Stimulated activated naive CD4-positive, alpha-beta T cell treated with Interleukin-2 at 50 U/mL for 16 hours (primary cell): ENCODE results near the gene WWP2.

Source experiments
- DNase-seq: peaks from one replicate; lab custom pipeline; 2025; lab: John Stamatoyannopoulos, UW

The WWP2 gene

GRCh38 chr16:69859105-69859989, 97.2 kb downstream of the WWP2 start:
- DNase-seq: no peak

- DNase-seq: no peak
Observed at GRCh38 chr16:69860233-69861231, 98.4 kb downstream of the WWP2 start.

- DNase-seq: no peak
Observed at GRCh38 chr16:69861292-69862030, 99.3 kb downstream of the WWP2 start.

GRCh38 chr16:69863401-69864281, 101.5 kb downstream of the WWP2 start:
- DNase-seq: no peak

GRCh38 chr16:69865701-69866100, 103.6 kb downstream of the WWP2 start:
- no peak for DNase-seq

- DNase-seq: no peak
Observed at GRCh38 chr16:69867784-69868560, 105.8 kb downstream of the WWP2 start.

- DNase-seq: no peak
Observed at GRCh38 chr16:69870761-69871160, 108.6 kb downstream of the WWP2 start.

GRCh38 chr16:69871708-69872107, 109.6 kb downstream of the WWP2 start:
- no peak for DNase-seq

- no peak for DNase-seq
Observed at GRCh38 chr16:69872888-69873287, 110.8 kb downstream of the WWP2 start.

- no peak for DNase-seq
Observed at GRCh38 chr16:69873783-69874182, 111.7 kb downstream of the WWP2 start.

- no peak for DNase-seq
Observed at GRCh38 chr16:69874271-69874670, 112.1 kb downstream of the WWP2 start.

- DNase-seq: no peak
Observed at GRCh38 chr16:69880640-69881133, 118.6 kb downstream of the WWP2 start.

- no peak for DNase-seq
Observed at GRCh38 chr16:69881141-69881540, 119.0 kb downstream of the WWP2 start.

- DNase-seq: no peak
Observed at GRCh38 chr16:69883744-69884143, 121.6 kb downstream of the WWP2 start.

GRCh38 chr16:69885722-69886121, 123.6 kb downstream of the WWP2 start:
- no peak for DNase-seq

GRCh38 chr16:69886726-69887125, 124.6 kb downstream of the WWP2 start:
- DNase-seq: no peak

- DNase-seq: no peak
Observed at GRCh38 chr16:69888005-69888590, 126.0 kb downstream of the WWP2 start.

GRCh38 chr16:69889295-69889964, 127.3 kb downstream of the WWP2 start:
- DNase-seq: no peak
